Smooth muscle cell of trachea (primary cell): ENCODE measurements around the gene QPCTL. TPM values are rescaled to one million over a fixed set of nuclear protein-coding genes. Genes with fewer than 3 reads are reported as not detected.

Source experiments
- total RNA-seq: library from RNA; depleted of rRNA; stranded (reverse); fragments of >200 nt; gene quantifications from 2 replicates; pipeline ENCODE4 v1.2.1, GENCODE V29; 2014

Gene QPCTL
- 9.6 and 11.1 TPM in 2 replicates for total RNA-seq

DNA sequence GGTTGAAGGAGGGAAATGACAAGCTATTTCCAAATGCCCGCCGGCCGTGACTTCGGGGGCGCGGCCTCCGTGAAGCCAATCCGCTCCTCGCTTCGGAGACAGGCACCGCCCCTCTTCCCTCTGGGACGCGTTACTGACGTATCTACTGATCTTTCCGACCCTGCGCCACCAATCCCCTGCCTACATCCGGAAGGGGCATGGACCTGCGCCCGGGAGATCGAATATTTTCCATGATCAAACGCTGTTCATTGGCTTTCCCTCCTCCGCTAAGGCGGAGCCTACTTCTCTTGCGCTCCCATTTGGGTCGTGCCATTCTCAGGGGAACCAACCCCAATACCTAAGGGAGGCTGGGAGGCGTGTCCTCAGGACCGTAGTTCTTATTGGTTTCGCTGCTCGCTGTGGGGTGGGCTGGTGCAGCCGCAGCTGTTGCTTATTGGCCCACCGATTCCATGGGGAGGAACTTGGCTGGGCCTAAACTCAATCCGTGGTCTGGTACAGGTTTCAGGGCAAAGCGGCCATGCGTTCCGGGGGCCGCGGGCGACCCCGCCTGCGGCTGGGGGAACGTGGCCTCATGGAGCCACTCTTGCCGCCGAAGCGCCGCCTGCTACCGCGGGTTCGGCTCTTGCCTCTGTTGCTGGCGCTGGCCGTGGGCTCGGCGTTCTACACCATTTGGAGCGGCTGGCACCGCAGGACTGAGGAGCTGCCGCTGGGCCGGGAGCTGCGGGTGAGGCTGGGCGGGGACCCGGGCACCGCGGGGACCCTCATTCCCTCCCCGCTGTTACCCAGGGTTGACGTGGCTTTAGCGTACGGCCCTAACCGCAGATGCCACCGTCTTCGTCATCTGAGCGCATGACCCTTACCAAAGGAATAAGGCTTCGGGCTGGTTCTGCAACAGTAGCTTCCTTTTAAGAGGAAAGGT lies at the start of gene QPCTL:
Gene QPCTL (plus strand): TSS at position 480 of the 919 bp plus-strand sequence. CDS start 38 bp downstream, at position 518.

DNA sequence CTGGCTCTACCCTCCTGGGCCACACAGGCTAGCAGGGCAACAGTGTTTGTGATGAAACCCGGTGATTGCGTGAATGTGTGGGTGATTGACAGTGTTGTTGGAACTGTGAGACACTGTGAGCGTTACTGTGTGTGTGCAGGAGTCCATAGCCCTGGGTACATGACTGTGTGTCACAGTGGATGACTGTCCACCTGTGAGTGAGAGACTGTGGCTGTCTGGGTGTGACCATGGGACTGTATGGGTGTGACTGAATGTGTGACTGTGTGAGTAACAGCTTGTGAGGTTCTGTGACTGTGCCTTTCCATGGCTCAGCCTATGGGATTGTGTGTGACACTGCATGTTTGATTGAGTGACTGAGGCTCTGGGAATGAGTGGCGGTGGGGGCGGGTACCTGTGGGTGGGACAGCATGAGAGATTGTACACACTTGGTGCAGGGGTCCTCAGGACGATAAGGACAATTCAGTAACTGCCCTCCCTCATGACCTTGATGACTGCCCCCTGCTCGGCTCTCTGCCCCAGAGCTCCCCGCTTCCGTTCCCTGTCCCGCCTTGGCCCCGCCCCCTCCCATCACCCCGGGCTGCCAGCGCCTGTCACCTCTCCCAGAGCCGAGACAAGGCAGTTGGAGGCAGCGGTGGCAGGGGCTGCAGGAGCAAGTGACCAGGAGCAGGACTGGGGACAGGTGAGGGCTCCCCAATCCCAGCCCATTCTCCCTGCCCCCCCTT lies 24.7 kb upstream of the QPCTL start, which contains the start of gene GIPR:
Gene GIPR (plus strand): TSS at position 602 of the 722 bp plus-strand sequence. CDS start 1,300 bp downstream, outside the sequence.

DNA sequence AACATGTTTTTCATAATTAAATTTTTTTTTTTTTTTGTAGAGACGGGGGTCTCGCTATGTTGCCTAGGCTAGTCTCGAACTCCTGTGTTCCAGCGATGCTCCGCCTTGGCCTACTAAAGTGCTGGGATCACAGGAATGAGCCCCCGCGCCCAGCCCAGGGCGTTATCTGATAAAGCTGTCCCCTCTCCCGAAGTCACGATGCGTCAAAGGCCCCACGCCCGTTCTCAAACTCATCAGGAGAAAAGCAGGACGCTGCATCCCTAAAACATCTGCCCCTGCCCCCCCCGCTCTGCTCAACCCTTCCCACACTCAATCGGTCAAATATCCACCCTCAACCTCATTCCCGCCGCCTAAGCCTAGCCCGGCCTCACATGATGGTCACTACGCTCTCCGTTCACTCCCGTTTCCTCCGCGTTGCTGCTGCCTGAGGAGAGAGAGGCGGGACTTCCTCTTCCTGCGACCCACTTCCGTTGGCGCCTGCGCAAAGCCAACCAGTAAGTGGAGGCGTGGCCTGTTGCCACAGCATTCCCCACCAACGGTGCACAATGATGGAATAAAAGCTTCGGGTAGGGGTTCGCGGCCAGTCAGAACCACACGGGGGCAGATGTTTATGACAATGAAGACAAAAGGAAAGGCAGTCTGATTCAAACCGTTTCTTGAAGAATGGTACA lies 815 bp upstream of the QPCTL start, which contains the start of gene SNRPD2:
Gene SNRPD2 (minus strand): TSS at position 438 of the 671 bp plus-strand sequence. CDS start 65 bp downstream, at position 373.

GRCh38 chr19:45730368-45731288 lies 38.2 kb downstream of the QPCTL start, which contains the start of gene FBXO46:
FBXO46 (minus strand) TSS chr19:45730896; CDS start chr19:45713495, 17,401 bp downstream.

GRCh38 chr19:45733160-45733810 lies 40.8 kb downstream of the QPCTL start, which contains the start of gene MEIOSIN:
MEIOSIN (plus strand) TSS chr19:45733439; CDS start chr19:45735377, 1,938 bp downstream.

Other genes with a start within 250 kb of the QPCTL start
- 0.73 and 3.3 TPM in 2 replicates for gene FOSB, start 224.7 kb upstream of the QPCTL start, total RNA-seq
- 12.9 and 14.0 TPM in 2 replicates for gene RTN2, start 195.6 kb upstream of the QPCTL start, total RNA-seq
- 3.3 and 4.1 TPM in 2 replicates for gene PPM1N, start 194.2 kb upstream of the QPCTL start, total RNA-seq
- gene VASP, start 185.2 kb upstream of the QPCTL start, total RNA-seq: 58.6 and 60.5 TPM in 2 replicates
- gene OPA3, start 107.9 kb upstream of the QPCTL start, total RNA-seq: 5.5 and 6.5 TPM in 2 replicates
- 0.17 and 0.73 TPM in 2 replicates for gene GPR4, start 90.5 kb upstream of the QPCTL start, total RNA-seq
- gene EML2, start 53.3 kb upstream of the QPCTL start, total RNA-seq: 38.3 and 63.5 TPM in 2 replicates
- gene GIPR, start 24.4 kb upstream of the QPCTL start, total RNA-seq: 0.29 TPM in 1 of 2 replicates, not detected in the other
- gene SNRPD2, start 713 bp upstream of the QPCTL start, total RNA-seq: 228 and 382 TPM in 2 replicates
- gene FBXO46, start 38.2 kb downstream of the QPCTL start, total RNA-seq: 5.2 and 9.1 TPM in 2 replicates
- not detected in 2 replicates for gene MEIOSIN, start 40.8 kb downstream of the QPCTL start, total RNA-seq
- gene SIX5, start 76.6 kb downstream of the QPCTL start, total RNA-seq: 11.2 and 18.9 TPM in 2 replicates
- 27.3 and 94.1 TPM in 2 replicates for gene DMPK, start 89.8 kb downstream of the QPCTL start, total RNA-seq
- 38.8 and 43.2 TPM in 2 replicates for gene DMWD, start 100.2 kb downstream of the QPCTL start, total RNA-seq
- gene RSPH6A, start 122.6 kb downstream of the QPCTL start, total RNA-seq: 0.15 and 0.17 TPM in 2 replicates
- gene SYMPK, start 170.5 kb downstream of the QPCTL start, total RNA-seq: 36.5 and 42.3 TPM in 2 replicates
- not detected in 2 replicates for gene FOXA3, start 171.7 kb downstream of the QPCTL start, total RNA-seq
- 27.5 and 43.8 TPM in 2 replicates for gene IRF2BP1, start 193.5 kb downstream of the QPCTL start, total RNA-seq
- 2.5 and 2.8 TPM in 2 replicates for gene MYPOP, start 209.9 kb downstream of the QPCTL start, total RNA-seq
- not detected in 2 replicates for gene NANOS2, start 222.1 kb downstream of the QPCTL start, total RNA-seq